Mesenchymal stem cell (in vitro differentiated cells and primary cell): ENCODE results near the gene R3HCC1L.

Experiments used
- DNase-seq: peaks from one replicate; pipeline ENCODE4 v3.0.0-alpha.2; 2013
- H2AFZ ChIP-seq: one replicate; pipeline ENCODE4 v1.6.1; 2013; ENCODE audit warnings: low read depth, mild to moderate bottlenecking, control low read depth, inconsistent platforms, low read length, moderate library complexity
- H2AK5ac ChIP-seq: 2 replicates; pipeline ENCODE4 v1.6.1; 2013; ENCODE audit warnings: low read length, moderate library complexity, mild to moderate bottlenecking, inconsistent platforms; ENCODE audit not compliant: severe bottlenecking
- H2BK120ac ChIP-seq: one replicate; pipeline ENCODE4 v1.6.1; 2013; ENCODE audit warnings: low read depth, mild to moderate bottlenecking, inconsistent platforms, low read length, moderate library complexity
- H2BK12ac ChIP-seq, 2 experiments: one replicate each; pipeline ENCODE4 v1.6.1; 2013; ENCODE audit warnings: inconsistent platforms in 2 of 2, low read length in 2 of 2, mild to moderate bottlenecking in 2 of 2, moderate library complexity in 2 of 2, control low read depth in 1 of 2
- H2BK15ac ChIP-seq: one replicate; pipeline ENCODE4 v1.6.1; 2013; ENCODE audit warnings: mild to moderate bottlenecking, low read depth, inconsistent platforms; ENCODE audit not compliant: poor library complexity, severe bottlenecking
- H2BK5ac ChIP-seq: 2 replicates; pipeline ENCODE4 v1.6.1; 2013; ENCODE audit warnings: low read depth, mild to moderate bottlenecking, low read length, control low read depth, inconsistent platforms; ENCODE audit not compliant: poor library complexity, severe bottlenecking
- H3K14ac ChIP-seq, 2 experiments: one replicate each; pipeline ENCODE4 v1.6.1; 2013; ENCODE audit warnings: inconsistent platforms in 2 of 2, low read length in 2 of 2, control low read depth in 1 of 2, mild to moderate bottlenecking in 1 of 2, moderate library complexity in 1 of 2
- H3K18ac ChIP-seq, 2 experiments: one replicate each; pipeline ENCODE4 v1.6.1; 2013; ENCODE audit warnings: inconsistent platforms in 2 of 2, low read length in 2 of 2, control low read depth in 1 of 2, low read depth in 1 of 2, mild to moderate bottlenecking in 1 of 2
- H3K23ac ChIP-seq, 2 experiments: one replicate each; pipeline ENCODE4 v1.6.1; 2013; ENCODE audit warnings: inconsistent platforms in 2 of 2, low read length in 2 of 2, mild to moderate bottlenecking in 2 of 2, moderate library complexity in 2 of 2, control low read depth in 1 of 2
- H3K27ac ChIP-seq: 2 replicates; pipeline ENCODE4 v1.5.1; 2013; ENCODE audit warnings: mild to moderate bottlenecking, moderate library complexity, low read length, control low read depth, inconsistent platforms; ENCODE audit not compliant: poor library complexity, severe bottlenecking
- H3K27me3 ChIP-seq, 2 experiments: 2 replicates each; pipeline versions ENCODE4 v1.6.1 to v1.7.0; 2013; ENCODE audit warnings: low read length in 2 of 2, mild to moderate bottlenecking in 2 of 2, moderate library complexity in 2 of 2, control low read depth in 1 of 2, inconsistent platforms in 1 of 2; ENCODE audit not compliant: control insufficient read depth in 1 of 2, insufficient read depth in 1 of 2
- H3K36me3 ChIP-seq, 2 experiments: 2 replicates each; pipeline versions ENCODE4 v1.6.1 to v1.7.0; 2013; ENCODE audit warnings: low read length in 2 of 2, control low read depth in 1 of 2, inconsistent platforms in 1 of 2, low read depth in 1 of 2, mild to moderate bottlenecking in 1 of 2; ENCODE audit not compliant: insufficient read depth in 2 of 2, control insufficient read depth in 1 of 2
- H3K4ac ChIP-seq, 2 experiments: one replicate each; pipeline ENCODE4 v1.6.1; 2013; ENCODE audit warnings: inconsistent platforms in 2 of 2, low read length in 2 of 2, mild to moderate bottlenecking in 2 of 2, moderate library complexity in 2 of 2, control low read depth in 1 of 2, low read depth in 1 of 2
- H3K4me1 ChIP-seq: 2 replicates; pipeline ENCODE4 v1.6.1; 2013; ENCODE audit warnings: low read depth, low read length, control low read depth; ENCODE audit not compliant: control insufficient read depth, insufficient read depth
- H3K4me2 ChIP-seq: 2 replicates; pipeline ENCODE4 v1.6.1; 2013; ENCODE audit warnings: low read length, mild to moderate bottlenecking, inconsistent platforms; ENCODE audit not compliant: poor library complexity, severe bottlenecking
- H3K4me3 ChIP-seq, 2 experiments: 2 replicates each; pipeline versions ENCODE4 v1.5.1 to v1.7.0; 2013; ENCODE audit warnings: low read length in 2 of 2, mild to moderate bottlenecking in 2 of 2, control low read depth in 1 of 2, low read depth in 1 of 2; ENCODE audit not compliant: insufficient read depth in 1 of 2
- H3K79me1 ChIP-seq: replicated peaks from 2 replicates; pipeline ENCODE4 v1.6.1; 2013; ENCODE audit warnings: mild to moderate bottlenecking, control low read depth, low read length, inconsistent platforms; ENCODE audit not compliant: poor library complexity, severe bottlenecking
- H3K9ac ChIP-seq: 2 replicates; pipeline ENCODE4 v1.7.0; 2013; ENCODE audit warnings: mild to moderate bottlenecking, low read length, moderate library complexity
- H3K9me3 ChIP-seq: 2 replicates; pipeline ENCODE4 v1.7.0; 2013; ENCODE audit warnings: mild to moderate bottlenecking, low read length; ENCODE audit not compliant: control insufficient read depth
- H4K8ac ChIP-seq: one replicate; pipeline ENCODE4 v1.6.1; 2013; ENCODE audit warnings: inconsistent platforms, mild to moderate bottlenecking, low read length, moderate library complexity
- H4K91ac ChIP-seq: one replicate; pipeline ENCODE4 v1.6.1; 2013; ENCODE audit warnings: mild to moderate bottlenecking, low read length, inconsistent platforms
- WGBS: methylation state at CpG from one replicate; pipeline ENCODE4 v1.1.7; 2013; ENCODE audit warnings: mixed read lengths; 5-methylcytosine and 5-hydroxymethylcytosine counted together

The R3HCC1L gene

DNA sequence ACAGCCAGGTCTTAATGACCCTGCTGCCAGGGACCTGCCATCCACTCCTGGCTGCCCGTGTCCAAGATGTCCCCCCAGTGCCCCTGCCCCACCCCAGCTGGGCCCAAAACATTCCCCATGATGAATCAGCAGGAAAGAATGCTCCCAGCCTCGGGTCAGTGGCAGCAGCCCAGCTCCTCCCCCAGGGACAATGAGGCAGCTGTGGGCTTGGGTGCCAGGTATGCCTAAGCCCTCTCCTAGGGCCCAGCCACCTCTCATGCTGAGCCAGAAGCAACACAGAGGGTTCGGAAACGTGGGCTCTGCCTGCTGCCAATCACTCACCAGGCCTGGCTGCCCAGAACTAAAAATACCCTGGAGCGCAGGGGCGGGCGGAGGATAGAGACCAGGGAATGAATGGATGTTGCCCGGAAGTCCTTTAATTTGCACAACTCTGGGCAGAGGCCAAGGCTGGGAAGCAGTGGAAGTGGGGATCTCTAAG, 135.0 kb downstream of the R3HCC1L start:
- Histone ChIP-seq H3K79me1 (peaks cover 4% of the 10 kb centered on the region), H2BK5ac (peak overlapping the region; percentile 21), H3K4me3 (peak overlapping the region in 1 of 2 experiments; percentile 78), H3K27me3 (peaks cover 0 to 22% of the 10 kb centered on the region in 2 experiments), H3K14ac (no peak overlapping the region), H3K4ac (no peak overlapping the region), H2BK15ac (no peak overlapping the region), H3K23ac (no peak overlapping the region), H2BK12ac (no peak overlapping the region), H3K18ac (peak overlapping the region in 1 of 2 experiments; percentile 28), H2AK5ac (peak overlapping the region; percentile 97), H3K36me3 (peaks cover 3 to 5% of the 10 kb centered on the region in 2 experiments), H3K9me3 (no peaks in the 10 kb centered on the region), H3K4me1 (peaks cover 62% of the 10 kb centered on the region), H2BK120ac (no peak overlapping the region), H2AFZ (no peak overlapping the region), H3K27ac (peak overlapping the region; percentile 87), H4K8ac (peak overlapping the region; percentile 13), H3K4me2 (peak overlapping the region; percentile 24), H3K9ac (peak overlapping the region; percentile 85), H4K91ac (no peak overlapping the region)
- 30% methylated on average over 8 of the region's 8 CpGs for WGBS
- DNase-seq = peak; percentile 65

DNA sequence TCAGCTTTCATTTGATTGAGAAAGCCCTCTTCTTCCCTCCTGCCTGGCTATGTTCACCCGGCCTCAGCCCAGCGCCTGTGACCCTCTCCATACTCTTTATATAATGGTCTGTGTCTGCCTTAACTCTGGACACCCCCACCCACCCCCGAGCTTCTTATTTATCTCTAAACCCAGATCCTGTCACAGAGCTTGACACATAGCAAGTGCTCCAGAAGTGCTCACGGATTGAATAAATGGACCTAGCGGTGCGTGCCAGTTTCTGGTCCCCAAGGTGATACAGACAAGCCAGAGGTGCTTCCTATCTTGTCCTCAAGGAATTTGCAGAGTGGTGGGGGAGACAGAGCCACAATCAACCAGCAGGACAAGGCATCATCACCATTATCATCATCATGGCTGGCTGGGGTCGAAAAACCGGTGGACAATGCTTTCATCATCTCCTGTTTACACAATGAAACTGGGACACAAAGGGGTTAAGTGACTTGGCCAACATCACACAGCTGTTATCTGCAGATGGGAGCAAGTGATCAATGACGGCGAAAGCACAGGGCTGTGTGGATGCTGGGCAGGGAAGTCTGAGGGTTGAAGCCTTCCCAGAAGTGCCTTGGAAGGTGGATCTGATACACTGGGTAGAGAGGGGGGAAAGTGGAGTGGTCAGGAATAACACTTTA, 135.8 kb downstream of the R3HCC1L start:
- Histone ChIP-seq H2BK15ac (no peak overlapping the region), H3K4me2 (no peak overlapping the region), H3K79me1 (no peaks in the 10 kb centered on the region), H2BK120ac (no peak overlapping the region), H2BK5ac (no peak overlapping the region), H2AFZ (no peak overlapping the region), H4K91ac (no peak overlapping the region), H3K18ac (no peak overlapping the region), H4K8ac (no peak overlapping the region), H3K9ac (peak overlapping the region; percentile 31), H3K14ac (no peak overlapping the region), H3K23ac (no peak overlapping the region), H3K4me3 (no peak overlapping the region), H2AK5ac (peak overlapping the region; percentile 81), H3K4ac (no peak overlapping the region), H3K27ac (peak overlapping the region; percentile 77), H3K4me1 (peaks cover 62% of the 10 kb centered on the region), H3K9me3 (no peaks in the 10 kb centered on the region), H2BK12ac (peak overlapping the region in 1 of 2 experiments; percentile 43), H3K27me3 (peaks cover 4 to 23% of the 10 kb centered on the region in 2 experiments), H3K36me3 (no peaks in the 10 kb centered on the region)
- 67% methylated on average over 10 of the region's 10 CpGs for WGBS
- no peak for DNase-seq

DNA sequence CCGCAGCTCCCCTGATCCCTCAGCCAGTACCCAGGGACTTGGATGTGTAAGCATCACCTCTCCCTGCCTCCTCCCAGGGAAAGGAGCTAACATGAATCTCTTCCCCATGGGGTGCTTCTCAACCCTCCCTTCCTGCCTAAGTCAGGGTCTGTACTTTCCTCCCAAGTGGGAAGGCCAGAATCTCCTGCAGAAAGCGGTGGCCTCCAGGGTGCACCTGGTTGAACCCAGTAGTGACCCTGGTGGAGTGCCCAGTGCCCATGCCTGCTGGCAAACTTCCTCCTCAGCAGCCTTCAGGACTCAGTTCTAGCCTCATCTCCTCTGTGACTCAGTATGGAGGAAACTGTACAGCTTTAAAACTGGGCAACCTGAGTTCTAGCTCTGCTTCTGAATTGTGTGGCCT, 136.3 kb downstream of the R3HCC1L start:
- no peak overlapping the region for H3K14ac ChIP-seq
- peaks cover 59% of the 10 kb centered on the region for H3K4me1 ChIP-seq
- H3K36me3 ChIP-seq = no peaks in the 10 kb centered on the region
- H2BK15ac ChIP-seq = no peak overlapping the region
- no peak overlapping the region for H2BK120ac ChIP-seq
- no peak overlapping the region for H3K4ac ChIP-seq
- no peak overlapping the region for H3K18ac ChIP-seq
- DNase-seq = no peak
- peaks cover 4 to 28% of the 10 kb centered on the region in 2 experiments for H3K27me3 ChIP-seq
- H3K27ac ChIP-seq = no peak overlapping the region
- no peak overlapping the region for H4K91ac ChIP-seq
- no peak overlapping the region for H3K23ac ChIP-seq
- 92% methylated on average over 2 of the region's 2 CpGs for WGBS
- no peaks in the 10 kb centered on the region for H3K79me1 ChIP-seq
- no peak overlapping the region for H3K4me3 ChIP-seq
- no peak overlapping the region for H2BK12ac ChIP-seq
- no peak overlapping the region for H4K8ac ChIP-seq
- H2BK5ac ChIP-seq = no peak overlapping the region
- H3K9ac ChIP-seq = no peak overlapping the region
- no peak overlapping the region for H2AFZ ChIP-seq
- peak overlapping the region; percentile 81 for H2AK5ac ChIP-seq
- H3K4me2 ChIP-seq = no peak overlapping the region
- no peaks in the 10 kb centered on the region for H3K9me3 ChIP-seq

DNA sequence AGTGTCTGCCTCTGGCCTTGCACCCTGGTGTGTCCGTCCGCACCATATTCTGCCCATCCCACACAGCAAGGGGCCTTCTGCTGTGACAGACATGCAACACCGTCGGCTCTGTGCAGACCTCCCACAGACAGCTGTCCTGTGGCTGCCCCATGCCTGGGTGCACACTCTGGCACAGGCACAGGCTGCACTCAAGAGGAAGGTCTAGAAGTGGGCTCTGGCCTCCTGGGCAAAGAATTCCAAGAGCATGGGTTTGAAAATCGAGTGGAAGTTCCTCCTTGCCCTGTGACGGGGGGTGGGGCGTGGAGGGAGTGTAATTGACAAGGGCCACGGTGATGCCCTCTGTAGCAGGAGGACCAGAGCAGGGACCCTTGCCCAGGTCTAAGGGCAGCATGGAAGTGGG, 137.8 kb downstream of the R3HCC1L start:
- H3K79me1 ChIP-seq = no peaks in the 10 kb centered on the region
- no peak overlapping the region for H2BK15ac ChIP-seq
- H3K9ac ChIP-seq = no peak overlapping the region
- H2AFZ ChIP-seq = no peak overlapping the region
- no peak overlapping the region for H3K4ac ChIP-seq
- H4K91ac ChIP-seq = peak overlapping the region; percentile 52
- DNase-seq = no peak
- no peaks in the 10 kb centered on the region for H3K36me3 ChIP-seq
- H3K18ac ChIP-seq = no peak overlapping the region
- peaks cover 4 to 35% of the 10 kb centered on the region in 2 experiments for H3K27me3 ChIP-seq
- H3K4me2 ChIP-seq = no peak overlapping the region
- H3K27ac ChIP-seq = no peak overlapping the region
- H3K4me3 ChIP-seq = no peak overlapping the region
- H2BK12ac ChIP-seq = no peak overlapping the region
- H4K8ac ChIP-seq = no peak overlapping the region
- H2BK120ac ChIP-seq = no peak overlapping the region
- 77% methylated on average over 8 of the region's 8 CpGs for WGBS
- H2BK5ac ChIP-seq = no peak overlapping the region
- H3K14ac ChIP-seq = peak overlapping the region in 1 of 2 experiments; percentile 68
- H3K4me1 ChIP-seq = peaks cover 47% of the 10 kb centered on the region
- peak overlapping the region; percentile 5 for H2AK5ac ChIP-seq
- no peaks in the 10 kb centered on the region for H3K9me3 ChIP-seq
- no peak overlapping the region for H3K23ac ChIP-seq
